Osteocyte (in vitro differentiated cells): Measurements from ENCODE around the gene CD99. TPM values are rescaled to one million over a fixed set of nuclear protein-coding genes. Genes with fewer than 3 reads are reported as not detected.
"Not testable (repeated sequence)": the region's sequence is repeated elsewhere in the genome, so short reads cannot be mapped to it uniquely, and the experiment has no call there.

Source experiments
- DNase-seq: peaks from one replicate; pipeline ENCODE4 v3.0.0; 2021; ENCODE audit warnings: mixed read lengths; ENCODE audit not compliant: unreplicated experiment; ENCODE audit errors: extremely low spot score
- H3K27ac Mint-ChIP-seq: one replicate; pipeline ENCODE4 v1.8.0; 2021; ENCODE audit warnings: mild to moderate bottlenecking, mixed read lengths; ENCODE audit not compliant: unreplicated experiment
- H3K27me3 Mint-ChIP-seq: one replicate; pipeline ENCODE4 v1.8.0; 2021; ENCODE audit warnings: mixed read lengths; ENCODE audit not compliant: unreplicated experiment
- H3K36me3 Mint-ChIP-seq: one replicate; pipeline ENCODE4 v1.8.0; 2021; ENCODE audit warnings: mixed read lengths; ENCODE audit not compliant: unreplicated experiment
- H3K4me1 Mint-ChIP-seq: one replicate; pipeline ENCODE4 v1.8.0; 2021; ENCODE audit warnings: mixed read lengths; ENCODE audit not compliant: unreplicated experiment
- H3K4me3 Mint-ChIP-seq: one replicate; pipeline ENCODE4 v1.8.0; 2021; ENCODE audit warnings: mild to moderate bottlenecking, moderate library complexity, mixed read lengths; ENCODE audit not compliant: unreplicated experiment
- H3K9me3 Mint-ChIP-seq: one replicate; pipeline ENCODE4 v1.8.0; 2021; ENCODE audit warnings: mixed read lengths; ENCODE audit not compliant: unreplicated experiment
- CTCF ChIP-seq: fragments of 200-600 bp; sonication (generic); IDR thresholded peaks from 2 replicates; pipeline ENCODE4 v1.5.0; 2021; ENCODE audit warnings: antibody characterized with exemption, mild to moderate bottlenecking, moderate library complexity
- total RNA-seq: library from RNA; stranded (reverse); gene quantifications from 2 replicates; pipeline ENCODE4 v1.2.1, GENCODE V29; 2021

Gene CD99
- total RNA-seq, 1 donor from 2014 or later, result 621 TPM

GRCh38 chrX:2733286-2733685 is 42.2 kb downstream of the CD99 start:
- Mint-ChIP-seq H3K27ac (no peak overlapping the region), H3K4me3 (no peak overlapping the region), H3K27me3 (no peaks in the 10 kb centered on the region), H3K9me3 (no peaks in the 10 kb centered on the region), H3K36me3 (peaks cover 49% of the 10 kb centered on the region), H3K4me1 (no peaks in the 10 kb centered on the region)
- no peak for TF ChIP-seq CTCF
- DNase-seq, result no peak

- Mint-ChIP-seq H3K9me3 (no peaks in the 10 kb centered on the region), H3K4me3 (no peak overlapping the region), H3K36me3 (peaks cover 44% of the 10 kb centered on the region), H3K27ac (no peak overlapping the region), H3K27me3 (no peaks in the 10 kb centered on the region), H3K4me1 (no peaks in the 10 kb centered on the region)
- no peak for DNase-seq
- no peak for TF ChIP-seq CTCF
Measured at GRCh38 chrX:2735270-2735669, 44.2 kb downstream of the CD99 start.

- no peak for DNase-seq
- no peak overlapping the region for H3K27ac Mint-ChIP-seq
- H3K4me3 Mint-ChIP-seq, result no peak overlapping the region
- H3K9me3 Mint-ChIP-seq, result no peaks in the 10 kb centered on the region
- H3K4me1 Mint-ChIP-seq, result peaks cover 7% of the 10 kb centered on the region
- no peaks in the 10 kb centered on the region for H3K27me3 Mint-ChIP-seq
- no peak for TF ChIP-seq CTCF
- peaks cover 46% of the 10 kb centered on the region for H3K36me3 Mint-ChIP-seq
Measured at GRCh38 chrX:2740672-2741071, 49.6 kb downstream of the CD99 start.

GRCh38 chrX:2741386-2741785 is 50.3 kb downstream of the CD99 start:
- Mint-ChIP-seq H3K27ac (no peak overlapping the region), H3K9me3 (no peaks in the 10 kb centered on the region), H3K36me3 (peaks cover 43% of the 10 kb centered on the region), H3K4me1 (peaks cover 13% of the 10 kb centered on the region), H3K27me3 (no peaks in the 10 kb centered on the region), H3K4me3 (no peak overlapping the region)
- DNase-seq, result no peak
- TF ChIP-seq CTCF, result no peak

- H3K9me3 Mint-ChIP-seq, H3K4me3 Mint-ChIP-seq, H3K27me3 Mint-ChIP-seq, DNase-seq: not testable (repeated sequence)
- peak overlapping the region; percentile 24 for H3K27ac Mint-ChIP-seq
- peaks cover 13% of the 10 kb centered on the region for H3K4me1 Mint-ChIP-seq
- peaks cover 19% of the 10 kb centered on the region for H3K36me3 Mint-ChIP-seq
Measured at GRCh38 chrX:2746250-2746649, 55.2 kb downstream of the CD99 start.
